HFF-Myc (cell line): Measurements from ENCODE around the gene BRD1.

Experiments
- DNase-seq: peaks from one replicate; pipeline ENCODE4 v3.0.0-alpha.2; 2011; ENCODE audit warnings: low read depth; ENCODE audit errors: extremely low read depth
- H3K4me3 ChIP-seq: replicated peaks from 2 replicates; pipeline ENCODE4 v1.5.1; 2011; ENCODE audit warnings: low read depth, mild to moderate bottlenecking, control low read depth, low read length
- TF ChIP-seq, protein P1 (sequence below): IDR thresholded peaks from 2 replicates; pipeline ENCODE4 v1.5.1; 2012; ENCODE audit warnings: mild to moderate bottlenecking, low read depth, low read length, control low read depth; ENCODE audit errors: missing control alignments

BRD1 gene

DNA sequence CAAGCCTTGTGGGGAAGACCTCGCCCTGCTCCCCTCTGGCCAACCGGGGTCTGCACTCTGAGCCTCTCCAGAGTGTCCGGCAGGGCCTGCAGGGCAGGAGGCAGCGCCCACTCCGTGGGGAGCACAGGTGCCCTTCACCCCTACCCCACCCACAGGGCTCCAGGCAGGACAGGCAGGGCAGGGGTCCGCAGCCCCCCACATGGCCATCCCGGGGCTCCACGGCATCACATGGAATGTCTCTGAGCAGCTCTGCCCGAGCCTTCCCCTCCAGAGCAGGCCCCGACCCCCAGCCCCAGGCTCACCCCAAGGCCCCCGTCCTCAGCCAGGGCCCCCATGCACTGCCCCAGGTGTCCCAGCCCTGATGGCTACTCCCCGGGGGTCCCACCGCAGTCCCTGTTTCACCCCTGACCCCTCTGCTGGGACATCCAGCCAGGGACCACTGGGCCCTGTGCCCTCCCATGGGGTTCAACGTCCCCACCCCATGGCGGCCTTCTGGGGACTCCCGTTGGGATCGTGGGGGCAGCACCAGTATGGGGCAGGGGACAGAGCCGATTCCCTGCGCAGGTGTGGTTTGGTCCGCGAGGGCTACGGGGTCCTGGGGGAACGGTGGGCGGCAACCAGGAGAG is 77.7 kb downstream of the BRD1 start:
- H3K4me3 ChIP-seq, result no peak overlapping the region
- TF ChIP-seq, protein P1, sequence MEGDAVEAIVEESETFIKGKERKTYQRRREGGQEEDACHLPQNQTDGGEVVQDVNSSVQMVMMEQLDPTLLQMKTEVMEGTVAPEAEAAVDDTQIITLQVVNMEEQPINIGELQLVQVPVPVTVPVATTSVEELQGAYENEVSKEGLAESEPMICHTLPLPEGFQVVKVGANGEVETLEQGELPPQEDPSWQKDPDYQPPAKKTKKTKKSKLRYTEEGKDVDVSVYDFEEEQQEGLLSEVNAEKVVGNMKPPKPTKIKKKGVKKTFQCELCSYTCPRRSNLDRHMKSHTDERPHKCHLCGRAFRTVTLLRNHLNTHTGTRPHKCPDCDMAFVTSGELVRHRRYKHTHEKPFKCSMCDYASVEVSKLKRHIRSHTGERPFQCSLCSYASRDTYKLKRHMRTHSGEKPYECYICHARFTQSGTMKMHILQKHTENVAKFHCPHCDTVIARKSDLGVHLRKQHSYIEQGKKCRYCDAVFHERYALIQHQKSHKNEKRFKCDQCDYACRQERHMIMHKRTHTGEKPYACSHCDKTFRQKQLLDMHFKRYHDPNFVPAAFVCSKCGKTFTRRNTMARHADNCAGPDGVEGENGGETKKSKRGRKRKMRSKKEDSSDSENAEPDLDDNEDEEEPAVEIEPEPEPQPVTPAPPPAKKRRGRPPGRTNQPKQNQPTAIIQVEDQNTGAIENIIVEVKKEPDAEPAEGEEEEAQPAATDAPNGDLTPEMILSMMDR, result no peak
- DNase-seq, result no peak

DNA sequence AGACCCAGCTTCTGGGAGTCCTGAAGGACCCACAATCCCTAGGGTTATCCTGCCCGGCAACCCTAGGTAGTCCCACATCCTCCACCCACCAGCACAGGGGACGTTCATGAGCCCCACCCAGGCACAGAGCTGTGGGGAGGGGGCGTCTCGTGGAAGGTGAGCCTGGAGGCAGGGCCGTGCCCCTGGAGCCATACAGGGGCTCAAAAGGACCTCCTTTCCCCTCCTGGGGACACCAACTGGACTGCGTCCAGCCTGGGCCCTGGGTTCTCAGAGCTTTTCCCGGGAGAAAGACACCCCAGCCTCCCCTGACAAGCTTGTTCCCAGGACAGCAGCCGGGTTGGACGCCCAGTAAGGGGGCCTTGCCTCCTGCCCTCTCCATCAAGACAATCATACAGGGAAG is 78.4 kb downstream of the BRD1 start:
- DNase-seq, result no peak
- no peak overlapping the region for H3K4me3 ChIP-seq
- TF ChIP-seq, protein P1, result no peak

DNA sequence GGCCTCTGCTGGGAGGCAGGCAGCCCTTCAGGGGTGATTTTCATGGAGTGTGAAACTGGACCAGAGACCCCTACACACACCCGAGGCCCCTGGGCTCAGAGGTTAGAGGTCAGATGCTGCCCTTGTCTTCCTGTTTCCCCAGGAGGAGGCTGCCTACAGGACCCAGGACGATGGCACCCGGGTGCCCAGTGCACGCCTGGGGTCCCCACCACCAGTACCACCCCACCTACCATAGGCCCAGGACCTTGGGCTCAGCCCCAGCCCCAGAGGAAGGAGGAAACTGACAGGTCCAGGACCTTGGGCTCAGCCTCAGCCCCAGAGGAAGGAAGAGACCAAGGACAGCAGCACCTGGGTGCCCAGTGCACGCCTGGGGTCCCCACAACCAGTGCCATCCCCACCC is 79.2 kb downstream of the BRD1 start:
- DNase-seq, result no peak
- TF ChIP-seq, protein P1, result no peak
- H3K4me3 ChIP-seq, result no peak overlapping the region

DNA sequence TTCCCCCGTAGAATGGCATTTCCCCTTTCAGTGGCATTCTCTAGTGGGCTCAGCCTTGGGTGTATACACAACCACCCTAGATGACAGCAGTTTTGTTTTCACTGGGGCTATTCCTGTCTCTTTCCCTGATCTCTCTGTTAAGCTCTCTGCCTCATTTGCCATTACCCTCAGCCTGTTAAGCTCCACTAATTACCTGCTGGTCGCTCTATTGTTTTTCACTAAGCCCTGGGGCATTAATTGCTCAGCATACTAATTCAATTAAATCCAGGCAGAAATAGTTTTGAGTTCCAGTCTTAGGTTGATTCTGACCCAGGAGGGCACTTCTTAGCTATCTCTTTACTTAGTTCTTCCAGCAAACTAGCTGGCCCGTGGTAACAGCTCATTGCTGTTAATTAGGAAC is 80.0 kb downstream of the BRD1 start:
- DNase-seq, result no peak
- TF ChIP-seq, protein P1, result no peak

DNA sequence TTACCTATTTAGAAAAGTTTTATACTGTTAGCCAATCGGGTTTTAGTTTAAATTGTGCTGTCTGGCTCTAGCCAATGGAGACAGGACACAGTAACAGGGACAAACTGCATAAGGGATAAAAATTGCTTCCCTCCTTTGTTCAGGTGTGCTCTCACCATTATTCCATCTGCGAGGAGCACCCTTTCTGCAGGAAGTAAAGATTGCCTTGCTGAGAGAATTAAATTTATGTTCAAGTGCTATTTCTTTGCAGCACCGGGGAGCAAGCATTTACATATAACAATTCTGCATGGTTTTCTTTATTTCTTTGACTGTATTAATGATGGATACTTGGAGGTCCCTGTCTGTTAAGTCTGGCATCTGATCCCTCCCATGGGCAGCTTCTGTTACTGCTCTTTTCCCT is 80.5 kb downstream of the BRD1 start:
- TF ChIP-seq, protein P1, result no peak
- no peak for DNase-seq
- H3K4me3 ChIP-seq, result no peak overlapping the region

More for the DNA sequence above, 80.0 kb downstream of the BRD1 start:
- H3K4me3 ChIP-seq, result no peak overlapping the region

DNA sequence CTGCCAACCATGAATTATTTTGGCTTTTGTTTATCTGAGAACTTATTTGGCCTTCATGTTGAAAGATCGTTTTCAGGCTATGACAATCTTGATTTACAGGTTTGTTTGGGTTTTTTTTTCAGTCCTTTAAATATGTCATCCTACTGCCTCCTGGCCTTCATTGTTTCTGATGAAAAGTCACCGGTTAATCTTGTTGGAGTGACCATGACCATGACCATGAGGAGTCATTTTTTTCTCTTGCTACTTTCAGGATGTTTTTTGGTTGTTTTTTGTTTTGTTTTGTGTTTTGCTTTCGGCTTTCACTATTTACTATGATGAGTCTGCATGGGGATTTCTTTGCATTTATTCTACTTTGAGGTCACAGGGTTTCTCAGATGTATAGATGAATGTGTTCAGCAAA is 81.6 kb downstream of the BRD1 start:
- TF ChIP-seq, protein P1, result no peak
- no peak for DNase-seq
- no peak overlapping the region for H3K4me3 ChIP-seq

DNA sequence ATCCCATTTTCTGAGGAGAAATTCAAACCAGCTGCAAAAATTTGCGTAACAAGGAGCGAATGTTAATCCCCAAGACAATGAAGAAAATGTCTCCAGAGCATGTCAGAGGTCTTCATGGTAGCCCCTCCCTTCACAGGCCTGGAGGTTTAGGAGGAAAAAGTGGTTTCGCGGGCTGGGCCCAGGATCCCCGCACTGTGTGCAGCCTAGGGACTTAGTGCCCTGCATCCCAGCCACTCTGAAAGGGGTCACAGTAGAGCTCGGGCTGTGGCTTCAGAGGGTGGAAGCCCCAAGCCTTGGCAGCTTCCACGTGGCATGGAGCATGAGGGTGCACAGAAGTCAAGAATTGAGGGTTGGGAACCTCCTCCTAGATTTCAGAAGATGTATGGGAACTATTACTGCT is 87.4 kb downstream of the BRD1 start:
- DNase-seq, result no peak
- no peak overlapping the region for H3K4me3 ChIP-seq
- TF ChIP-seq, protein P1, result no peak
